ENCODE results near the gene RPUSD1. TPM values are rescaled to one million over a fixed set of nuclear protein-coding genes. Genes with fewer than 3 reads are reported as not detected.

The RPUSD1 gene
- total RNA-seq, 1 donor from 2014 or later, result 7.8 TPM

- DNase-seq, result no peak
Observed at GRCh38 chr16:799111-799947, 11.1 kb upstream of the RPUSD1 start.

DNA sequence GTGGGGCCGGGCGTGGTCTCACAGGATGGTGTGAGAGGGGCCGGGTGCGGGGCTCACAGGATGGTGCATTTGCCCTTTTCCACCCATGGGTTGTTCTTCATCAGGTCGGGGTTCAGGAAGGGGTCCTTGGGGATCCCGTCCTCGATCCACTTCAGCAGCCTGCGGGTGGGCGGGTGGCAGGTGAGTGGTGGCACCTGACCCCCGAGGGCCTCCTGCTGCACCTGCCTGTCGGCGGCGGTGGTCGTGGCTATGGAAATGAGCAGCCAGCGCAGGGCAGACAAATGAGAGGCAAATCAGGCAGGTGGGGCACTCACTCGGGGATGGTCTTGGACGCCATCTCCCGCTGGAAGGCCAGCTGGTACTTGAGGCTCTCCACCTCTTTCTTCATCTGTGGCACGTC, 10.5 kb upstream of the RPUSD1 start:
- DNase-seq, result no peak

DNA sequence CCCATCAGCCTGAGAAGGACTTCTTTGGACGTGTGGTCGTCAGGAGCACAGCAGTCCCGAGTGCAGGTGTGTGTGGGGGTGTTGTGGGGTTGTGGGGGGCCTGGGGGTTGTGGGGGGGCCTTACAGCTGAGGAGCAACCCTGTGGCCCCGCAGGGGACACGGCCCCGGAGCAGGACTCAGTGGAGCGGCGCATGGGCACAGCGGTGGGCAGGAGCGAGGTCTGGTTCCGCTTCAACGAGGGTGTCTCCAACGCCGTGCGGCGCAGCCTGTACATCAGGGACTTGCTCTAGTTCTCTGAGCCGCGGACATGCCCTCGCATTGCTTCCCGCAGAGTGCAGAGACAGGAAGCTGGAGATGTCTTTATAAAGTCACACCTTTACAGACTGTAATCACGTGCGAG, 9.5 kb upstream of the RPUSD1 start:
- no peak for DNase-seq

GRCh38 chr16:797120-797420, 8.9 kb upstream of the RPUSD1 start:
- no peak for DNase-seq

DNA sequence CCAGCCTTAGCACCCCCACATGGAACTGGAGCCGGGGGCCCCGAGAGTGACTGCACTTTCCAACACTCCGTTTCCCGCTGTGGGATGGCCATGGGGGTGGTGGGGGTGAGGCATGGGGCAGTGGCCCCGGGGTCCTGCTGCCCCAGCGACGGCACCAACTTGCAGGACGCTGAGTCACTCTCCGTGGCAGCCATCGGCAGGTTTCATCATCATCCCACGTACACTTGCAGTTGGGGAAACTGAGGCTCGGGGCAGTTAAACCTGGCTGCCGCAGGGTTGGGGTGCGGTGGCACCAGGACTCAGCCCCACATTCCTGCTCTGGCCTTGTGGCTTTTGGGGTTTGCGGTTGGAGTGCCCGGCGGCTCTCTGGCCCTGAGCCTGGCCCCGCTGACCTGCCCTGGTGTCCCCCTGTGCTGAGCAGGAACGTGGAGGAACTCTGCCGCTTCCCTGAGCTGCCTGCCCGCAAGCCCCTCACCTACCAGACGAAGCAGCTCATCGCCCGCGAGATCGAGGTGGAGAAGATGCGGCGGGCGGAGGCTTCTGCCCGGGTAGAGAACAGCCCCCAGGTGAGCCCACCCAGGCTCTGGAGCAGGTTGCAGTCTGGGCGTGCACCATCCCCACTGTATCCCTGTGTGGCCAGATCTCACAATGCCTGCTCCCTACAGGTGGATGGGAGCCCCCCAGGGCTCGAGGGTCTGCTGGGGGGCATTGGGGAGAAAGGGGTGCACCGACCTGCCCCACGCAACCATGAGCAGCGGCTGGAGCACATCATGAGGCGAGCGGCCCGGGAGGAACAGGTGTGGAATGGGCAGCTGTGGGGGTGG, 8.3 kb upstream of the RPUSD1 start:
- DNase-seq, result no peak

GRCh38 chr16:795580-796229, 7.5 kb upstream of the RPUSD1 start:
- DNase-seq, result no peak

DNA sequence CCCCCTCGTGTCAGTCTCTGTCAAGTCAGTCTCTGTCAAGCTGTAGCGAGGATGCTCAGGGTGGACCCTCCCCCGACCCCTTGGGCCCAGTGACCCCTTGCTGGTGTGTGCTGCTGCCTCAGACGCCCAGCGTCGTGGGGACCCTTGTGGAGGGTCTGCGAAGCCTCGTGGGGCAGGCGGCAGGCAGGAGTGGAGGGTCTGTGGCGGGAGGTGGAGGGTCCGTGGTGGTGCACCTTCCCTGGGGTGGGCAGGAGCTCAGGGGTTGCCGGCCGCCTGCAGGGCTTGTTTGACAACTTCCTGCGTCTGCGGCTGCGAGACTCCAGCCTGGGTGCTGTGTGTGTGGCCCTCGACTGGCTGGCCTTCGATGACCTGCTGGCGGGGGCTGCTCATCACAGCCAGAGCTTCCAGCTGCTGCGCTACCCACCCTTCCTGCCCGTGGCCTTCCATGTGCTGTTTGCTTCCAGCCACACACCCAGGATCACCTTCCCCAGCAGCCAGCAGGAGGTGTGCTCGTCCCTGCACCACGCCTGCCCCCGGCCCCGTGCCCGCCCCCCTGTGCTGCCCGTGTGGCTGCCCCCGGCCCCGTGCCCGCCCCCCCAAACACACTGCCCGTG, 6.8 kb upstream of the RPUSD1 start:
- no peak for DNase-seq

DNA sequence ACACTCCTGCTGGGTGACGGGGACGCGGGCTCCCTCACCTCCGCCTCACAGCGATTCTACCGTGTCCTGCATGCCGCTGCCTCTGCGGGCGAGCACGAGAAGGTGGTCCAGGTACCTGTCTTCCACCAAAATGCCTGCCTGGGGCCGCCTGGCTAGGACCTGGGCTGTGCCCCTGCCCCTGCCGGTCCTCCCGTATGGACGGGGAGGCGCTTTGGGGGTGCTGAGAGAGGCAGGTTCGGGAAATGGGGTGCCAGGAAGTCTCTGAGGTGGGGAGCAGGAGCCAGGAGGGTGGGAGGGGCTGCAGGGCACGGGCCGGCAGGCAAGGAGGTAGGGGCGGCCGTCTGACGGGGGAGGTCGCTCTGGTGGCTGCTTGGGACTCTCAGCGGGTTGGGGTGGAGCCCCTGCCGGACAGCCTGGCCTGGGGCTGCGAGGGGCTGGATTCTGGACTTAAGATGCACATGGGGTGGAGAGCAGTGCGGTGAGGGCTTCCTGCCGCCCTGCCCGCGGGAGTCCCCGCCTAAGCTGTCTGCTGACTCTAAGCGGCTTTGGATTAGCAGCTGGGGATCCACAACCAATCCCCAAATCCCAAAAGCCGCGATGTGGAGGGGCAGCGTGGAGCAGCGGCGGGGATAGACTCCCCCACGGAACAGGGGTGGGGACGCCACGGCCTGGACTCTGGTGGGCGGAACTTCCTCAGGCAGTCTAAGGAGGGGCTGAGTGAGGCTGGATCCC, 6.1 kb upstream of the RPUSD1 start:
- no peak for DNase-seq

- DNase-seq, result no peak
Observed at GRCh38 chr16:793414-793813, 5.2 kb upstream of the RPUSD1 start.

- no peak for DNase-seq
Observed at GRCh38 chr16:792221-792995, 4.2 kb upstream of the RPUSD1 start.

DNA sequence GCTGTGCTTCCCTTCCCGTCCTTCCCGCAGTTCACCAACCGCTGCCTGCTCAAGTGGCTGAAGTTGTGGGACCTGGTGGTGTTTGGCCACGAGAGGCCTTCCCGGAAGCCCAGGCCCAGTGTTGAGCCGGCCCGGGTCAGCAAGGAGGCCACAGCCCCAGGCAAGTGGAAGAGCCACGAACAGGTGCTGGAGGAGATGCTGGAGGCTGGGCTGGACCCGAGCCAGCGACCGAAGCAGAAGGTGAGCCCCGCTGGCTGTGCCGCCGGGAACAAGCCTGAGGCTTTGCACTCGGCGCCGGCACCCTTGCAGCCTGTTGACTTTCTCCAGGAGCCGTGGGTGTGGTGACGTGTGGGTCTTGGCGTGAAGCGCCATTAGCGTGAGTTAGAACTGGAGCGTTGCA, 3.0 kb upstream of the RPUSD1 start:
- DNase-seq, result no peak

DNA sequence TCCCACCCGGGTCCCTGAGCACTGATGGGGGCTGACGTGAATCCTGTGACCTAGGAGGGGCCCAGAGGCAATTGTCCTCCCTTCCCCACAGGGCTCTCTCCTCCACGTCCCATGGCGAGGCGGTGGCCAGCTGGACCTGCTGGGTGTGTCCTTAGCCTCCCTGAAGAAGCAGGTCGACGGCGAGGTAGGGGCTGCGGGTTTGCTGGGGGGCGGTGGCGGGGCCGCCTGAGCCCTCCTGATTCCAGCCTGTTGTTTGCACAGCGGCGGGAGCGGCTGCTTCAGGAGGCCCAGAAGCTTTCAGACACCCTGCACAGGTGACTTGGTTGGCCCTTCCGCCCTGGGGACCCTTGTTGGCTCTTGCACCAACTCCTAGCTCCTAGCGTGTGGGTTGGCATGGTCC, 1.9 kb upstream of the RPUSD1 start:
- no peak for DNase-seq

- no peak for DNase-seq
Observed at GRCh38 chr16:789191-789850, 1.1 kb upstream of the RPUSD1 start.

GRCh38 chr16:788399-789126, 382 bp upstream of the RPUSD1 start, which contains the start of gene CHTF18:
TSS of gene CHTF18 (plus strand) at chr16:788620. CDS start at chr16:788685, 65 bp downstream.
- DNase-seq, result peak; percentile 86

GRCh38 chr16:787321-787966, 737 bp downstream of the RPUSD1 start:
- no peak for DNase-seq

GRCh38 chr16:785563-786535, 2.3 kb downstream of the RPUSD1 start:
- no peak for DNase-seq

- no peak for DNase-seq
Observed at GRCh38 chr16:784431-784830, 3.8 kb downstream of the RPUSD1 start.
